HG03469 (cell line): ENCODE data around the gene SCARB1.

Experiments
- ATAC-seq: cut with Tn5 transposase; IDR thresholded peaks from one replicate; pipeline ENCODE4 v1.9.1; 2021; ENCODE audit warnings: mild to moderate bottlenecking, moderate library complexity, moderate number of reproducible peaks; ENCODE audit not compliant: unreplicated experiment

The SCARB1 gene

GRCh38 chr12:124804011-124804621, 59.5 kb downstream of the SCARB1 start:
- no peak for ATAC-seq

GRCh38 chr12:124802361-124802760, 61.3 kb downstream of the SCARB1 start:
- ATAC-seq: no peak

- no peak for ATAC-seq
Measured at GRCh38 chr12:124800506-124800905, 63.2 kb downstream of the SCARB1 start.

- ATAC-seq: no peak
Measured at GRCh38 chr12:124797321-124797720, 66.3 kb downstream of the SCARB1 start.

GRCh38 chr12:124796303-124796960, 67.2 kb downstream of the SCARB1 start:
- no peak for ATAC-seq

GRCh38 chr12:124795081-124795948, 68.3 kb downstream of the SCARB1 start:
- ATAC-seq: no peak

GRCh38 chr12:124792961-124793441, 70.7 kb downstream of the SCARB1 start:
- ATAC-seq: no peak

- ATAC-seq: no peak
Measured at GRCh38 chr12:124792156-124792555, 71.5 kb downstream of the SCARB1 start.

- no peak for ATAC-seq
Measured at GRCh38 chr12:124790650-124791400, 72.8 kb downstream of the SCARB1 start.

GRCh38 chr12:124788936-124789555, 74.6 kb downstream of the SCARB1 start:
- no peak for ATAC-seq

- no peak for ATAC-seq
Measured at GRCh38 chr12:124786061-124786964, 77.4 kb downstream of the SCARB1 start.

GRCh38 chr12:124784871-124785572, 78.6 kb downstream of the SCARB1 start:
- no peak for ATAC-seq

GRCh38 chr12:124783087-124783486, 80.6 kb downstream of the SCARB1 start:
- no peak for ATAC-seq

GRCh38 chr12:124782132-124782531, 81.5 kb downstream of the SCARB1 start:
- ATAC-seq: no peak

- no peak for ATAC-seq
Measured at GRCh38 chr12:124780752-124781685, 82.6 kb downstream of the SCARB1 start.

GRCh38 chr12:124780336-124780735, 83.3 kb downstream of the SCARB1 start:
- ATAC-seq: no peak
